Mammary epithelial cell (primary cell): Measurements from ENCODE around the gene NEDD9.

Experiments used
- EZH2 ChIP-seq: IDR thresholded peaks from 2 replicates; pipeline ENCODE4 v1.6.1; 2012; ENCODE audit warnings: low read length, inconsistent platforms, borderline replicate concordance
- TF ChIP-seq, protein P1 (sequence below), 2 donors: IDR thresholded peaks in 1 of 2; conservative IDR thresholded peaks in 1 of 2; 2 replicates each; pipeline ENCODE4 v1.5.1; 2011 to 2012; ENCODE audit warnings: inconsistent platforms in 2 of 2, low read length in 2 of 2, mild to moderate bottlenecking in 2 of 2, control low read depth in 1 of 2, low read depth in 1 of 2; ENCODE audit not compliant: insufficient read depth in 1 of 2; ENCODE audit errors: extremely low read depth in 1 of 2

DNA sequence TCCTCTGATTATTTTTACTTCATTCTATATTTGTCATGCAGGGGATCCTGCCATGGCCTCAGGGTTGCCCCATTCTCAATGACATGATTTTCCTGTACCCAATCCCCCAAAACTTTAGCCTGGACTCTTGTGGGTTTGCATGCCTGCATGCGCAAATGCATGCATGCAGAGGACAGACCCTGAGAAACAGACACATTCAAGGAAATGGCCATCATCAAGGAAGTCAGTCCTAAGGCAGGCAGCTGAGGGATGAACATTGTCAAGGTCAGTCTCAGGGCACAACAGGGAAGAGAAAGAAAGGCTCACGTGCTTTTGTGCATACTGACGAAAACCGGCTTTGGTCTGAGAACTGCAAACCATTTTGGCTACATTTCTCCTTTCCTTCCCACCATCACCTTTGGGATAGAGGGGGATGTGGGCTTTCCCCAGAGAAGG, 13.1 kb downstream of the NEDD9 start:
- TF ChIP-seq, protein P1, sequence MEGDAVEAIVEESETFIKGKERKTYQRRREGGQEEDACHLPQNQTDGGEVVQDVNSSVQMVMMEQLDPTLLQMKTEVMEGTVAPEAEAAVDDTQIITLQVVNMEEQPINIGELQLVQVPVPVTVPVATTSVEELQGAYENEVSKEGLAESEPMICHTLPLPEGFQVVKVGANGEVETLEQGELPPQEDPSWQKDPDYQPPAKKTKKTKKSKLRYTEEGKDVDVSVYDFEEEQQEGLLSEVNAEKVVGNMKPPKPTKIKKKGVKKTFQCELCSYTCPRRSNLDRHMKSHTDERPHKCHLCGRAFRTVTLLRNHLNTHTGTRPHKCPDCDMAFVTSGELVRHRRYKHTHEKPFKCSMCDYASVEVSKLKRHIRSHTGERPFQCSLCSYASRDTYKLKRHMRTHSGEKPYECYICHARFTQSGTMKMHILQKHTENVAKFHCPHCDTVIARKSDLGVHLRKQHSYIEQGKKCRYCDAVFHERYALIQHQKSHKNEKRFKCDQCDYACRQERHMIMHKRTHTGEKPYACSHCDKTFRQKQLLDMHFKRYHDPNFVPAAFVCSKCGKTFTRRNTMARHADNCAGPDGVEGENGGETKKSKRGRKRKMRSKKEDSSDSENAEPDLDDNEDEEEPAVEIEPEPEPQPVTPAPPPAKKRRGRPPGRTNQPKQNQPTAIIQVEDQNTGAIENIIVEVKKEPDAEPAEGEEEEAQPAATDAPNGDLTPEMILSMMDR (conservative IDR thresholded peaks at IDR 0.05 in 1 of 2, IDR thresholded peaks at IDR 0.05 in 1 of 2; ENCODE audit: extremely low read depth in 1 of 2, insufficient read depth in 1 of 2, low read depth in 1 of 2, low read length in 2 of 2): no peak
- TF ChIP-seq EZH2: no peak
